IMR-90 (cell line): ENCODE data around the gene SKAP1. TPM values are rescaled to one million over a fixed set of nuclear protein-coding genes. Genes with fewer than 3 reads are reported as not detected.

Experiments
- ATAC-seq: fragments of 200-7000 bp; cut with Tn5 transposase; 2 replicates; pipeline ENCODE4 v1.9.1; 2020; ENCODE audit warnings: low read depth, mild to moderate bottlenecking, moderate library complexity
- BruUV-seq: library from RNA; stranded (reverse); fragments of 400-500 nt; replicated peaks from 2 replicates; lab custom pipeline; 2021; lab: Mats Ljungman, UMichigan
- CTCF ChIA-PET: fragments of 300-600 bp; formaldehyde crosslinking; extraction: SDS; loops from one replicate; lab custom pipeline; 2021; ENCODE audit warnings: antibody characterized with exemption; lab: Yijun Ruan, JAX
- POLR2A ChIA-PET: fragments of 300-600 bp; sonication (Branson Sonifier 250); formaldehyde crosslinking; loops from one replicate; lab custom pipeline; 2022; ENCODE audit warnings: antibody characterized with exemption; ENCODE audit not compliant: unreplicated experiment; lab: Charles Lee
- DNase-seq: peaks from one replicate; pipeline ENCODE4 v3.0.0; 2013
- H2AFZ ChIP-seq: replicated peaks from 2 replicates; pipeline ENCODE3; 2013; ENCODE audit warnings: low read length, mild to moderate bottlenecking; ENCODE audit not compliant: poor library complexity
- H2AK5ac ChIP-seq: 2 replicates; pipeline ENCODE4 v1.6.1; 2013; ENCODE audit warnings: low read depth, low read length, inconsistent platforms
- H2AK9ac ChIP-seq: replicated peaks from 2 replicates; pipeline ENCODE3; 2013; ENCODE audit warnings: mild to moderate bottlenecking, low read depth, low read length, moderate library complexity; ENCODE audit not compliant: poor library complexity
- H2BK120ac ChIP-seq: 2 replicates; pipeline ENCODE4 v1.6.1; 2013; ENCODE audit warnings: low read depth, low read length, inconsistent platforms
- H2BK15ac ChIP-seq: 3 replicates; pipeline ENCODE4 v1.6.1; 2013; ENCODE audit warnings: low read depth, low read length, inconsistent platforms
- H2BK20ac ChIP-seq: 2 replicates; pipeline ENCODE4 v1.6.1; 2013; ENCODE audit warnings: low read depth, mild to moderate bottlenecking, inconsistent platforms, low read length, moderate library complexity
- H2BK5ac ChIP-seq: 2 replicates; pipeline ENCODE4 v1.6.1; 2013; ENCODE audit warnings: mild to moderate bottlenecking, low read depth, low read length, inconsistent platforms; ENCODE audit not compliant: poor library complexity, severe bottlenecking
- H3K14ac ChIP-seq: replicated peaks from 2 replicates; pipeline ENCODE4 v1.6.1; 2013; ENCODE audit warnings: low read depth, low read length, inconsistent platforms
- H3K18ac ChIP-seq: 2 replicates; pipeline ENCODE4 v1.6.1; 2013; ENCODE audit warnings: low read depth, low read length, control low read depth
- H3K23ac ChIP-seq: 2 replicates; pipeline ENCODE4 v1.6.1; 2013; ENCODE audit warnings: low read depth, low read length, inconsistent platforms
- H3K27ac ChIP-seq: 2 replicates; pipeline ENCODE4 v1.5.1; 2013; ENCODE audit warnings: mild to moderate bottlenecking, control low read depth, low read length; ENCODE audit not compliant: insufficient read depth
- H3K27me3 ChIP-seq: 2 replicates; pipeline ENCODE4 v1.6.1; 2013; ENCODE audit warnings: low read length; ENCODE audit not compliant: control insufficient read depth, insufficient read depth
- H3K36me3 ChIP-seq: 2 replicates; pipeline ENCODE4 v1.6.1; 2013; ENCODE audit warnings: low read length, mixed read lengths; ENCODE audit not compliant: control insufficient read depth, insufficient read depth
- H3K4ac ChIP-seq: 2 replicates; pipeline ENCODE4 v1.6.1; 2013; ENCODE audit warnings: low read depth, low read length, inconsistent platforms
- H3K4me1 ChIP-seq: 2 replicates; pipeline ENCODE4 v1.6.1; 2013; ENCODE audit warnings: low read length, mixed read lengths; ENCODE audit not compliant: control insufficient read depth, insufficient read depth
- H3K4me2 ChIP-seq: 2 replicates; pipeline ENCODE4 v1.6.1; 2013; ENCODE audit warnings: low read depth, mild to moderate bottlenecking, control low read depth, low read length, moderate library complexity
- H3K4me3 ChIP-seq: 2 replicates; pipeline ENCODE4 v1.5.1; 2013; ENCODE audit warnings: low read depth, mild to moderate bottlenecking, control low read depth, low read length, moderate library complexity; ENCODE audit not compliant: insufficient read depth
- H3K56ac ChIP-seq: 2 replicates; pipeline ENCODE4 v1.6.1; 2013; ENCODE audit warnings: low read length, inconsistent platforms; ENCODE audit not compliant: insufficient read depth; ENCODE audit errors: extremely low read depth
- H3K79me1 ChIP-seq, 2 experiments: 2 replicates each; pipeline ENCODE4 v1.6.1; 2013; ENCODE audit warnings: low read length in 2 of 2, inconsistent platforms in 1 of 2, low read depth in 1 of 2
- H3K9ac ChIP-seq: 2 replicates; pipeline ENCODE4 v1.6.1; 2013; ENCODE audit warnings: low read depth, low read length, control low read depth
- H3K9me1 ChIP-seq: 2 replicates; pipeline ENCODE4 v1.6.1; 2013; ENCODE audit warnings: low read length, inconsistent platforms; ENCODE audit not compliant: insufficient read depth
- H3K9me3 ChIP-seq: 2 replicates; pipeline ENCODE4 v1.6.1; 2013; ENCODE audit warnings: low read length; ENCODE audit not compliant: control insufficient read depth, insufficient read depth
- H4K20me1 ChIP-seq: 2 replicates; pipeline ENCODE4 v1.6.1; 2013; ENCODE audit warnings: low read length, inconsistent platforms; ENCODE audit not compliant: insufficient read depth
- H4K5ac ChIP-seq: 2 replicates; pipeline ENCODE4 v1.6.1; 2013; ENCODE audit warnings: mild to moderate bottlenecking, low read depth, low read length, control low read depth
- H4K8ac ChIP-seq, 2 experiments: 2 replicates each; pipeline ENCODE4 v1.6.1; 2013; ENCODE audit warnings: low read depth in 2 of 2, low read length in 2 of 2, control low read depth in 1 of 2, inconsistent platforms in 1 of 2
- H4K91ac ChIP-seq: 2 replicates; pipeline ENCODE4 v1.6.1; 2013; ENCODE audit warnings: low read depth, low read length, inconsistent platforms; ENCODE audit not compliant: insufficient read depth
- BHLHE40 ChIP-seq: fragments of 150-350 bp; IDR thresholded peaks from 2 replicates; pipeline ENCODE4 v1.6.1; 2016; ENCODE audit warnings: mild to moderate bottlenecking, low read depth, low read length
- CEBPB ChIP-seq: IDR thresholded peaks from 2 replicates; pipeline ENCODE4 v1.6.1; 2012; ENCODE audit warnings: low read depth, low read length, improper control_type of control experiment
- CHD1 ChIP-seq: IDR thresholded peaks from 2 replicates; pipeline ENCODE4 v1.6.1; 2012; ENCODE audit warnings: low read depth, low read length, improper control_type of control experiment
- FOS ChIP-seq: fragments of 150-350 bp; IDR thresholded peaks from 2 replicates; pipeline ENCODE4 v1.6.1; 2016; ENCODE audit warnings: low read depth, low read length
- MAFK ChIP-seq: IDR thresholded peaks from 2 replicates; pipeline ENCODE4 v1.6.1; 2012; ENCODE audit warnings: low read depth, low read length, improper control_type of control experiment
- MAZ ChIP-seq: IDR thresholded peaks from 2 replicates; pipeline ENCODE4 v1.6.1; 2012; ENCODE audit warnings: low read depth, mild to moderate bottlenecking, low read length, improper control_type of control experiment, moderate library complexity, borderline replicate concordance
- MXI1 ChIP-seq: IDR thresholded peaks from 2 replicates; pipeline ENCODE4 v1.6.1; 2012; ENCODE audit warnings: low read depth, mild to moderate bottlenecking, low read length, moderate library complexity, borderline replicate concordance
- NFE2L2 ChIP-seq: fragments of 150-350 bp; IDR thresholded peaks from 2 replicates; pipeline ENCODE4 v1.6.1; 2016; ENCODE audit warnings: low read depth, mild to moderate bottlenecking, low read length
- POLR2A ChIP-seq: IDR thresholded peaks from 2 replicates; pipeline ENCODE4 v1.6.1; 2012; ENCODE audit warnings: mild to moderate bottlenecking, low read depth, low read length
- RAD21 ChIP-seq: IDR thresholded peaks from 2 replicates; pipeline ENCODE4 v1.6.1; 2012; ENCODE audit warnings: low read length, improper control_type of control experiment
- RCOR1 ChIP-seq: IDR thresholded peaks from 2 replicates; pipeline ENCODE4 v1.6.1; 2012; ENCODE audit warnings: mild to moderate bottlenecking, low read length, improper control_type of control experiment; ENCODE audit not compliant: insufficient replicate concordance
- RFX5 ChIP-seq: IDR thresholded peaks from 2 replicates; pipeline ENCODE4 v1.8.0; 2012; ENCODE audit warnings: low read depth, mild to moderate bottlenecking, low read length, moderate library complexity
- SMC3 ChIP-seq: fragments of 150-350 bp; IDR thresholded peaks from 2 replicates; pipeline ENCODE4 v1.6.1; 2016; ENCODE audit warnings: low read depth, mild to moderate bottlenecking, antibody characterized with exemption, low read length, moderate library complexity
- WGBS, 2 experiments: methylation state at CpG; one replicate each; pipeline versions ENCODE4 v1.1.5 to v1.1.7; 2013; ENCODE audit warnings: missing lambda C conversion rate in 2 of 2; ENCODE audit not compliant: insufficient read length in 1 of 2; ENCODE audit errors: extremely low coverage in 2 of 2; 5-methylcytosine and 5-hydroxymethylcytosine counted together
- dilution Hi-C: fragments of 300-500 bp; cut with HindIII; formaldehyde crosslinking; loops from one replicate; pipeline ENCODE4 v1.14.3; 2018; ENCODE audit warnings: low sequenced_read_pairs; ENCODE audit not compliant: unreplicated experiment
- in situ Hi-C: fragments of 300-500 bp; cut with MboI; formaldehyde crosslinking; loops from 3 replicates; pipeline ENCODE4 v1.14.3; 2019; ENCODE audit warnings: low sequenced_read_pairs, inconsistent platforms, mixed read lengths
- intact Hi-C: fragments of 100-400 bp; cut with micrococcal nuclease; formaldehyde crosslinking; loops from 2 replicates; pipeline ENCODE4 v1.10.0; 2022
- polyA plus RNA-seq, 3 experiments: library from polyadenylated mRNA; depleted of rRNA; stranded (reverse); fragments of >200 nt; gene quantifications; 2 replicates each; pipeline ENCODE4 v1.2.3, GENCODE V29; 2012; ENCODE audit warnings: low replicate concordance in 1 of 3
- total RNA-seq: library from RNA; depleted of rRNA; stranded (reverse); fragments of >200 nt; gene quantifications from 2 replicates; pipeline ENCODE4 v1.2.3, GENCODE V29; 2012
- TF ChIP-seq, protein P1 (sequence below): fragments of 150-350 bp; IDR thresholded peaks from 2 replicates; pipeline ENCODE4 v1.6.1; 2016; ENCODE audit warnings: low read depth, mild to moderate bottlenecking, low read length, moderate library complexity, borderline replicate concordance
- TF ChIP-seq, protein P2 (sequence below): conservative IDR thresholded peaks from 2 replicates; pipeline ENCODE4 v1.5.1; 2012; ENCODE audit warnings: mild to moderate bottlenecking, low read depth, low read length, improper control_type of control experiment
- TF ChIP-seq, protein P3 (sequence below): fragments of 150-350 bp; IDR thresholded peaks from 2 replicates; pipeline ENCODE4 v1.6.1; 2017; ENCODE audit warnings: mild to moderate bottlenecking, antibody characterized with exemption, low read length, low read depth

The SKAP1 gene
- total and polyA plus RNA-seq, 2 of the 4 experiments (the other 2 are of a cell fraction): not detected

DNA sequence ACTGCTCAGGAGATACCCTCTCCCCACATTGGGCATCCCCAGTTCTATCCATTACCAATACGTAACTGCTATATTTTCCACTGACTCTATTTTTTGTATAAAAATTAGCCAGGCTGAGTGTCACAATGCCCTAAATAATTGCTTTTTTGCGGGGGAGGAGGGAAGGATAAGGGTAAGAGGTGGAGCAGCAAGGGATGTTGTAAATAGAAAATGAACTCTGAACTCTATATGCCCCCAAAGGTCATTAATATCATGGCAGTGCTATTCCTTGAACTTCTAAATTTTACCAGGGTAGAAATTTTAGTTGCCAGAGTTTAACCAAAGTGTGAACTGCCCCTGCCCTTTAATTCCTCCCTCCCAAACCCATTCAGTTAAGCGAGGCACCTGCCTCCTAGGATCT is 118.7 kb downstream of the SKAP1 start:
- TF ChIP-seq RAD21: no peak
- TF ChIP-seq MXI1: no peak
- no peak for TF ChIP-seq CEBPB
- TF ChIP-seq RFX5: no peak
- TF ChIP-seq, protein P1, sequence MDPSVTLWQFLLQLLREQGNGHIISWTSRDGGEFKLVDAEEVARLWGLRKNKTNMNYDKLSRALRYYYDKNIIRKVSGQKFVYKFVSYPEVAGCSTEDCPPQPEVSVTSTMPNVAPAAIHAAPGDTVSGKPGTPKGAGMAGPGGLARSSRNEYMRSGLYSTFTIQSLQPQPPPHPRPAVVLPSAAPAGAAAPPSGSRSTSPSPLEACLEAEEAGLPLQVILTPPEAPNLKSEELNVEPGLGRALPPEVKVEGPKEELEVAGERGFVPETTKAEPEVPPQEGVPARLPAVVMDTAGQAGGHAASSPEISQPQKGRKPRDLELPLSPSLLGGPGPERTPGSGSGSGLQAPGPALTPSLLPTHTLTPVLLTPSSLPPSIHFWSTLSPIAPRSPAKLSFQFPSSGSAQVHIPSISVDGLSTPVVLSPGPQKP: no peak
- TF ChIP-seq, protein P2, sequence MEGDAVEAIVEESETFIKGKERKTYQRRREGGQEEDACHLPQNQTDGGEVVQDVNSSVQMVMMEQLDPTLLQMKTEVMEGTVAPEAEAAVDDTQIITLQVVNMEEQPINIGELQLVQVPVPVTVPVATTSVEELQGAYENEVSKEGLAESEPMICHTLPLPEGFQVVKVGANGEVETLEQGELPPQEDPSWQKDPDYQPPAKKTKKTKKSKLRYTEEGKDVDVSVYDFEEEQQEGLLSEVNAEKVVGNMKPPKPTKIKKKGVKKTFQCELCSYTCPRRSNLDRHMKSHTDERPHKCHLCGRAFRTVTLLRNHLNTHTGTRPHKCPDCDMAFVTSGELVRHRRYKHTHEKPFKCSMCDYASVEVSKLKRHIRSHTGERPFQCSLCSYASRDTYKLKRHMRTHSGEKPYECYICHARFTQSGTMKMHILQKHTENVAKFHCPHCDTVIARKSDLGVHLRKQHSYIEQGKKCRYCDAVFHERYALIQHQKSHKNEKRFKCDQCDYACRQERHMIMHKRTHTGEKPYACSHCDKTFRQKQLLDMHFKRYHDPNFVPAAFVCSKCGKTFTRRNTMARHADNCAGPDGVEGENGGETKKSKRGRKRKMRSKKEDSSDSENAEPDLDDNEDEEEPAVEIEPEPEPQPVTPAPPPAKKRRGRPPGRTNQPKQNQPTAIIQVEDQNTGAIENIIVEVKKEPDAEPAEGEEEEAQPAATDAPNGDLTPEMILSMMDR: no peak
- no peak for TF ChIP-seq BHLHE40
- TF ChIP-seq POLR2A: no peak
- TF ChIP-seq MAZ: no peak
- TF ChIP-seq CHD1: no peak
- no peak for TF ChIP-seq FOS
- TF ChIP-seq SMC3: no peak
- no peak for TF ChIP-seq MAFK
- TF ChIP-seq, protein P3, sequence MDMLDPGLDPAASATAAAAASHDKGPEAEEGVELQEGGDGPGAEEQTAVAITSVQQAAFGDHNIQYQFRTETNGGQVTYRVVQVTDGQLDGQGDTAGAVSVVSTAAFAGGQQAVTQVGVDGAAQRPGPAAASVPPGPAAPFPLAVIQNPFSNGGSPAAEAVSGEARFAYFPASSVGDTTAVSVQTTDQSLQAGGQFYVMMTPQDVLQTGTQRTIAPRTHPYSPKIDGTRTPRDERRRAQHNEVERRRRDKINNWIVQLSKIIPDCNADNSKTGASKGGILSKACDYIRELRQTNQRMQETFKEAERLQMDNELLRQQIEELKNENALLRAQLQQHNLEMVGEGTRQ: no peak
- TF ChIP-seq RCOR1: no peak
- TF ChIP-seq NFE2L2: no peak
- CTCF ChIA-PET: no interaction called here
- H3K27me3 ChIP-seq: peaks cover 50% of the 10 kb centered on the region

More for the DNA sequence above, 118.7 kb downstream of the SKAP1 start:
- no CpG with 5 or more reads among the region's 3 CpGs for WGBS, 2 experiments
- H2AFZ ChIP-seq: no peak overlapping the region
- H3K4me1 ChIP-seq: no peaks in the 10 kb centered on the region
- H3K79me1 ChIP-seq: no peaks in the 10 kb centered on the region
- no peak overlapping the region for H2AK5ac ChIP-seq
- H3K56ac ChIP-seq: no peak overlapping the region
- H3K9me1 ChIP-seq: no peaks in the 10 kb centered on the region
- no peak overlapping the region for H3K23ac ChIP-seq
- no peak overlapping the region for H2BK20ac ChIP-seq
- H4K8ac ChIP-seq: no peak overlapping the region
- no peak overlapping the region for H3K18ac ChIP-seq
- no peak overlapping the region for H3K4me3 ChIP-seq
- H3K9me3 ChIP-seq: no peaks in the 10 kb centered on the region
- no peak overlapping the region for H4K91ac ChIP-seq
- in situ Hi-C loops: no loop called here
- DNase-seq (no peak), ATAC-seq (no peak)
- no peak overlapping the region for H3K4me2 ChIP-seq
- no peak overlapping the region for H4K5ac ChIP-seq
- no peak overlapping the region for H2BK120ac ChIP-seq
- H3K9ac ChIP-seq: no peak overlapping the region
- BruUV-seq: no TSS peak
- H2BK5ac ChIP-seq: no peak overlapping the region
- no peak overlapping the region for H3K4ac ChIP-seq
- H3K36me3 ChIP-seq: no peaks in the 10 kb centered on the region
- H2AK9ac ChIP-seq: no peak overlapping the region
- no peaks in the 10 kb centered on the region for H4K20me1 ChIP-seq
- no peak overlapping the region for H3K14ac ChIP-seq
- dilution Hi-C loops: no loop called here
- intact Hi-C loops: no loop called here
- POLR2A ChIA-PET: no interaction called here
- H2BK15ac ChIP-seq: no peak overlapping the region
- no peak overlapping the region for H3K27ac ChIP-seq
